Medulla oblongata (tissue), 1 donor: Measurements from ENCODE around the gene IGFLR1.

ENCODE experiments used
- DNase-seq: peaks from one replicate; pipeline ENCODE4 v3.0.0-alpha.2; 2015; ENCODE audit errors: extremely low spot score

Gene IGFLR1, protein sequence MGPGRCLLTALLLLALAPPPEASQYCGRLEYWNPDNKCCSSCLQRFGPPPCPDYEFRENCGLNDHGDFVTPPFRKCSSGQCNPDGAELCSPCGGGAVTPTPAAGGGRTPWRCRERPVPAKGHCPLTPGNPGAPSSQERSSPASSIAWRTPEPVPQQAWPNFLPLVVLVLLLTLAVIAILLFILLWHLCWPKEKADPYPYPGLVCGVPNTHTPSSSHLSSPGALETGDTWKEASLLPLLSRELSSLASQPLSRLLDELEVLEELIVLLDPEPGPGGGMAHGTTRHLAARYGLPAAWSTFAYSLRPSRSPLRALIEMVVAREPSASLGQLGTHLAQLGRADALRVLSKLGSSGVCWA

DNA sequence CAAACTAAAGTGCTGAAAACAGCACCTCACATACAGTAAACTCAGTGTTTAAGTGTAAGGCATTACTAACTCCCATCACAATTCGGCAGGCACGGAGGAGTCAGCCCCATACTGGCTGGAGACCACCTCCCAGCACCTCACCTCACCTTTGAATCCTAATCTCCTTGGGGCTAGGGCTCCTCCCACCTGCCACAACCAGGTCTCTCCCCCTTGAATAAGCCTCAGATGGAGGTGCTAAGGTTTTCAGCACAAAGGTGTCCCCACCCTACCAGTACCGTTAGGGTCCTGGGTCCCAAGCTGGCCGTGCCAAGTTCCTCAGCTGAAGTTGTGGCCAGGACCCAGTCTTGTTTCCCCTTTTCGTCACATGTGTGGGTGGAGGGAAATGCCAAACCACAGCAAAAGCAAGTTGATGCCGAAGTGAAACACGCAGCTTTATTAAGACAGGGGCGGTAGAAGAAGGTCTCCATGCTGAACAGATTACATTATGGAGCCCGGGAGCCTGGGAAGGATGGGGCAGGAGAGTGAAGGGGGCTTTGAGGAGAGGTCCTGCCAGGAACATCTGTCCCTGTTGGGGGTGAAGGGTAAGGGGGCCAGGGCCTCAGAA lies at the start of gene IGFLR1:
TSS of gene IGFLR1 (minus strand) at position 332 of the 604 bp plus-strand sequence. CDS start 1,272 bp downstream, outside the sequence.
- DNase-seq: peak; percentile 77

DNA sequence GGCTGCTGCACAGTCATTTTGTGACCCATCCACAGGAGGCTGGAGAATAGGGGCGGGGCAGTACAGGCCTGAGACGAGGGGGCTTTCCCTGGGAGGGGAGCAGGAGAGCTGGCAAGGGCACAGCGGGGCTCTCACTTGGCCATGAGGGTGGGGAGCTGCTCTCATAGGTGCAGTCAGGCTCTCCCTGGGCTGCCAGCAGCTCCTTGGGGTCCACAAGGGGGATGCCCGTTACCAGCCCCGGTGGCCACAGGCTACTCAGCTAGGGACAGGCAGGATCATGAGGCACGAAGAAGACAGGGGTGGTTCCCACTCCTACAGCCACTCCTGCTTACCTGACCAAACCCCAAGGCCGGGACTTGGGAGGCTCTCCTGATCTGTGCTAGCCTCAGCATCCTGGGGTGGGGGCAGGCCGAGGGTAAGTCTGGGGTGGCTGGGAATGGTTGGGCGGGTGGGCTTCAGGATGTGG lies 49.6 kb upstream of the IGFLR1 start:
- DNase-seq: no peak

DNA sequence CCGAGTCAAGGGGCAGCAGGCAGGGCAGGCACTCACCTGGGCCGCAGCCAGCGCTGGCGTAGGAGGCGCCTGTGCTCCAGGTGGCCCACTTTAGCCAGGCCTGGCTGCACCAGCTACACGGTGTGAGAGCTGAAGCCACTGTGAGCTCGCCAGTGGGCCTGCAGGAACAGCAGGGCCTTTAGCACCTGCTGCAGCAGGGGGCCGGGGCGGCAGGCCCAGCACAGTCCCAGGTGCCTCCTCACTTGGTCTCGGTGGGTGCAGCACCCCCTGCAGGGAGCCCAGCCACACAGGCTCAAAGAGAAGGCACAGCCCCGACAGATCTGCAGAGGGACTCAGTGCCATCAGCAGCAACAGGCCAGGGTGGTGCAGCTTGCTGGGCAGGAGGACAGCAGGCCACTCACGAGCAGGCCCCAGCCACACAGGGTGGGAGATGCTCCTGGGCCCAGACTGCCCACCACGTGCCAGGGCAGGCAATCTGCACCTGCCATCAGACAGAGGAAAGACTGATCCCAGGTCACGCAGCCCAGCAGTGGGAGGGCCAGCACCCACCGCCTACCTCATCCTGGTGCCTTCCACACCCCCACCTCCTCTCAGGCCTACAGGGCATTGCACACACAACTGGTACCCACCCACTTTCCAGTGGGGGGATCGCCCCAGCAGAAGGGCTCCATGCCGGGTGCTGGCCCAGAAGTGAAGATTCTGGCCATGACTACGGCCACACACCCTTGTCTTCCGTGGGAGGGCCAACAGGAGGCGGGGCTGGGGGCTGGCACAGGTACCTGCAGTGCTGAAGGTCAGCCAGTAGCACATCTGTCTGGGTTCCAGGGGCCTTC lies 48.9 kb upstream of the IGFLR1 start:
- no peak for DNase-seq

DNA sequence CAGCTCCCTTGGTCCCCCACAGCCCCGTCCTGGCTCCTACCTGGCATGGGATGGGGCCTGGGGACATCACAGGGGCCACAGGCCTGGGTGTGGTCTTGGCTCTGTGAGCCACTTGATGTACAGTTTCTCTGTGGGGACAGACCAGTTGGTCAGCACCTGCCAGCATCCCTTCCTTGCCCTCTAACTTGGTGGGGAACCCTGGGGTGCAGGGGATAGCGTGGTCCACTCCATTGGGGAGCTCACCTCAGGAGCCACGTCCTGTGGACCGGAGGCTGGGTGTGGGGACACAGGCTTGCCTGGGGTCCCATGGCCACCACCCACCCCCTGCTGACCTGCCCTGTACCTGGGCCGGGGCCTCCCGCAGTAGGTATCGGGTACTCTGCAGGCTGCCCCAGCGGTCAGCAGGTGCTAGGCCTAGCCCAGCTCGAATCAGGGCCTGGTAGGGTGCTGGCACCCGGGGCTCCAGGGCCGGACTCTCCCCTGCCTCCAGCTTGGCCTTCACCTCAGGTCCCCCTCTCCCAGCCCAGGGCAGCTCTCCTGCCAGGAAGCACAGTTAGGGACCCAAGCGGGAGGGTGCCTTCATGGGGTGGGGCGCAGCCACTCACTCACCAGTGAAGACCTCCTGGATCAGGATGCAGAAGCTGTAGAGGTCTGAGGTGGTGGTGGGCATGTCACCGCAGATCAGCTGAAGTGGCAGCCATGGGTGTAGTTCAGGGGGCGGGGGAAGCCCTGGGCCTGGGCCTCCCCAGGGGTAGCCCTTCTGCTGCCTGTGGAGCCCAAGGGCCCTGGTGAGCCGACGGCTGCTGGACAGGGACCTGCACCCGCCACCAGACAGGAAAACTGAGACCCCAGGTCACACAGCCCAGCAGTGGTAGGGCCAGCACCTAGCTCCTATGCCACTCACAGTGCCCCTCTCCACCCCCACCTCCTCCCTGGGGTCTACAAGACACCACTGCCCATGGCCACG lies 48.0 kb upstream of the IGFLR1 start:
- no peak for DNase-seq

DNA sequence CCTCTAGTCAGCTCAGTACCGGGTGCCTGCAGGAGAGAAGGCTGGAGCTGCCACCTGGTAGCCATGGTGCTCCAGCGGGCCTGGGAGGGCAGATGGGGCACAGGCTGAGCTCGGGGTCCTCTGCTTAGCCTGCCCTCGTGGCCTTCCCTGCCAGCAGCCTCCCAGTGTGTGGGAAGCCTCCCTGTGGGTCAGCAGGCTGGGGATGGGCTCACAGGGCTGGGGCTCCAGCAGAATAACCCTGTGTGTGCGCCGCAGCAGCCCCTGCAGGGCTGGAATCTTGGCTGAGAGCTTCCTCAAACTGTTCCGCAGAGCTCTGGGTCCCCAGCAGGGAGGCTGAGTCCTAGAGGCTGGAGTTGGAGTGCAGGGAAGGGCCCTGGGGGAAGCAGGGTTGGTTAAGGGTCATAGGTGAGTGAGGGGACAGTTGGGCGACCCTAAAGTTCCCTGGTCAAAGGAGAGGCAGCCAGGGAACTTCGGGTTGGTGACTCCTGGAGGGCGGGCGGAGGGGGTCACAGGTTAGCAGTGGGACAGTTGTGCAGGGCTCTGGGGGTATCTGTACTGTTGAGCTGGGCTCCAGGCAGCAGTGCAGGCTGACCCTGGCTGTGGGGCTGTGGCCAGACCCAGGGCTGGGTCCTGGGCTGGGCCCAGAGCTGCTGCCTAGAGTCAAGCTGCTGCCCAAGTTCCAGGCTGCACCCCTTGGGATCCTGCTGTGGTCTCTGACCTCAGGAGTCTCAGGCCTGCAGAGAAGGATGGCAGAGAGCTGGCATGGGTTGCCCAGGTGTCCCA lies 47.1 kb upstream of the IGFLR1 start:
- no peak for DNase-seq

DNA sequence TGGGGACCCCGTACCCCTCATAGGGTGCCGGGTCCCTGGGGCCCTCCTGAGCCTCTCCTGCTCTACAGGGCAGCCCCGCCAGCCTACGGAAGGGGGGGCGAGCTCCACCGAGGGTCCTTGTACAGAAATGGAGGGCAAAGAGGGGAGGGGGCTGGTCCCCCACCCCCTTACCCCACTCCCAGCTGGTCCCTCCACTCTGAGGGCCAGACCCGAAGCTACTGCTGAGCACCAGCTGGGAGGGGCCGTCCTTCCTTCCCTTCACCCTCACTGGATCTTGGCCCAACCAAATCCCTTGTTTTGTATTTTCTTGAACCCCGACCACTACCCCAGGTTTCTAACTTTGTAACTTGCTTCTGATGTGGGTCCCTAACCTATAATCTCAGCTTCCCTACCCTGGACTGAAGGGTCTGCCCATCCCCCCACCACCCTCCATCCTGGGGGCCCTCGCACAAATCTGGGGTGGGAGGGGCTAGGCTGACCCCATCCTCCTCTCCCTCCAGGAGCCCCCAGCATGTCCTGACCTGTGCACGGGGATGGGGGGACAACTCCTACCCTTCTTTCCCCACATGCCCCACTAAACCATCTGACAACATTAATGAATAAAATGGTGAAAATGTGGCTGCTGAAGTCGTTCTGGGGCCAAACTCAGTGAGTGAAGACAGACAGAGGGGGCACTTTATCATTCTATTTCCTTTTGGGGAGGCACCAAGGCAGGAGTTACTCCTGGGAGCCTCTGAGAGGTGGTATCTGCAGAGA lies 46.1 kb upstream of the IGFLR1 start:
- no peak for DNase-seq

DNA sequence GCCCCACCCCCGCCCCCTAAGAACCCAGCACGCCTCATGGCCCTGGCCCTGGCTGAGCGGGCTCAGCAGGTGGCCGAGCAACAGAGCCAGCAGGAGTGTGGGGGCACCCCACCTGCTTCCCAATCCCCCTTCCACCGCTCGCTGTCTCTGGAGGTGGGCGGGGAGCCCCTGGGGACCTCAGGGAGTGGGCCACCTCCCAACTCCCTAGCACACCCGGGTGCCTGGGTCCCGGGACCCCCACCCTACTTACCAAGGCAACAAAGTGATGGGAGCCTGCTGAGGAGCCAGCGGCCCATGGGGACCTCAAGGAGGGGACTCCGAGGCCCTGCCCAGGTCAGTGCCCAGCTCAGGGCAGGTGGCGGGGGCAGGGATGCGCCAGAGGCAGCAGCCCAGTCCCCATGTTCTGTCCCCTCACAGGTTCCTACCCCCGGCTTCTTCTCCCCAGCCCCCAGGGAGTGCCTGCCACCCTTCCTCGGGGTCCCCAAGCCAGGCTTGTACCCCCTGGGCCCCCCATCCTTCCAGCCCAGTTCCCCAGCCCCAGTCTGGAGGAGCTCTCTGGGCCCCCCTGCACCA lies 45.1 kb upstream of the IGFLR1 start:
- no peak for DNase-seq

DNA sequence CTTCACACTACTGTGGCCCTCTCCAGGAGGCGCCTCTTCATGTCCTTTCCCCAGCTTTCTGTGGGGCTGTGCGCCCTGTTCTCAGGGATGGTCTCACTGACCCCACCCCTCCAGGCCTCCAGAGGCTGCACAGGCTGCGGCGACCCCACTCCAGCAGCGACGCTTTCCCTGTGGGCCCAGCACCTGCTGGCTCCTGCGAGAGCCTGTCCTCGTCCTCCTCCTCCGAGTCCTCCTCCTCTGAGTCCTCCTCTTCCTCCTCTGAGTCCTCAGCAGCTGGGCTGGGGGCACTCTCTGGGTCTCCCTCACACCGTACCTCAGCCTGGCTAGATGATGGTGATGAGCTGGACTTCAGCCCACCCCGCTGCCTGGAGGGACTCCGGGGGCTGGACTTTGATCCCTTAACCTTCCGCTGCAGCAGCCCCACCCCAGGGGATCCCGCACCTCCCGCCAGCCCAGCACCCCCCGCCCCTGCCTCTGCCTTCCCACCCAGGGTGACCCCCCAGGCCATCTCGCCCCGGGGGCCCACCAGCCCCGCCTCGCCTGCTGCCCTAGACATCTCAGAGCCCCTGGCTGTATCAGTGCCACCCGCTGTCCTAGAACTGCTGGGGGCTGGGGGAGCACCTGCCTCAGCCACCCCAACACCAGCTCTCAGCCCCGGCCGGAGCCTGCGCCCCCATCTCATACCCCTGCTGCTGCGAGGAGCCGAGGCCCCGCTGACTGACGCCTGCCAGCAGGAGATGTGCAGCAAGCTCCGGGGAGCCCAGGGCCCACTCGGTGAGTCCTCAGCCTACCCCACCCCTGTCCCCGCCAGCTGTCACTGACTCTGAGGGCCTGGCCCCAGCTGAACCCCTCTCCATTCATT lies 44.3 kb upstream of the IGFLR1 start:
- no peak for DNase-seq

DNA sequence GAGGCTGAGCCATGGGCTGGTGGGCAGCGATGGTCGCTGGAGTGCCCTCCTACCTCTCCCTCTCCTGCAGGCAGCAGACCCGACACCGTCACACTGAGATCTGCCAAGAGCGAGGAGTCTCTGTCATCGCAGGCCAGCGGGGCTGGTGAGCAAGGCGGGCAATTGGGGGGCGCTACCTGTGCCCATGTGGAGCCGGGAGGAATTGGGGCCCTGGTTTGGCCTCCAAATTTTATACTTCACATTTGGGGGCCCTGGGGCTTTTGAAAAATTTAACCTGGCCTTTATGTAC lies 43.0 kb upstream of the IGFLR1 start:
- no peak for DNase-seq

DNA sequence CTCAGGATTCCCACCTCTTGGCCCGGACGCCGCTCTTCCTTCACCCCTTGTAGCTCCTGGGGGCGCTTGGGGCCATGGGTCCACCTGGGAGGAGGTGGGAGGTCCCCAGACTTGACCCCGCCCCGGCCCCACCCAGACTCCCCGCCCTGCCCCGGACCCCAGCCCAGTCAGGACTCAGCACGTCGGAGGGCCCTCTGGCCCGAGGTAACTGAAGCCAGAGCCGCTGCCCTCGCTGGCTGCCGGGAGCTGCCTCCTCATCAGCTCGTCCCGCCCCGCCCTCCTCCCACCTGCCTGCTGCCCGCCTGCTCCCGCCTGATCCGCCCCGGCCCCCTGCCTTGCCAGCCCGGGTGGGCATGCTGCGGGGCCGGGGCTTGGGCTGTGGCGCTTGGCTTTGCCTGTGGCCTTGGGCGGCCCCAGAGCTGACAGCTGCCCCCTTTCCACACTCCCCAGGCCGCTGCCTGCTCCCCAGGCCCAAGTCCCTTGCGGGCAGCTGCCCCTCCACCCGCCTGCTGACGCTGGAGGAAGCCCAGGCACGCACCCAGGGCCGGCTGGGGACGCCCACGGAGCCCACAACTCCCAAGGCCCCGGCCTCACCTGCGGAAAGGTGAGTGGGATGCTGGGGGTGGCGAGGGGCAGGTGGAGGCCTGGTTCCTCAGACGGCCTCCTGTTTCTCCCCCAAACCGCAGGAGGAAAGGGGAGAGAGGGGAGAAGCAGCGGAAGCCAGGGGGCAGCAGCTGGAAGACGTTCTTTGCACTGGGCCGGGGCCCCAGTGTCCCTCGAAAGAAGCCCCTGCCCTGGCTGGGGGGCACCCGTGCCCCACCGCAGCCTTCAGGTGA lies 42.5 kb upstream of the IGFLR1 start:
- DNase-seq: no peak

DNA sequence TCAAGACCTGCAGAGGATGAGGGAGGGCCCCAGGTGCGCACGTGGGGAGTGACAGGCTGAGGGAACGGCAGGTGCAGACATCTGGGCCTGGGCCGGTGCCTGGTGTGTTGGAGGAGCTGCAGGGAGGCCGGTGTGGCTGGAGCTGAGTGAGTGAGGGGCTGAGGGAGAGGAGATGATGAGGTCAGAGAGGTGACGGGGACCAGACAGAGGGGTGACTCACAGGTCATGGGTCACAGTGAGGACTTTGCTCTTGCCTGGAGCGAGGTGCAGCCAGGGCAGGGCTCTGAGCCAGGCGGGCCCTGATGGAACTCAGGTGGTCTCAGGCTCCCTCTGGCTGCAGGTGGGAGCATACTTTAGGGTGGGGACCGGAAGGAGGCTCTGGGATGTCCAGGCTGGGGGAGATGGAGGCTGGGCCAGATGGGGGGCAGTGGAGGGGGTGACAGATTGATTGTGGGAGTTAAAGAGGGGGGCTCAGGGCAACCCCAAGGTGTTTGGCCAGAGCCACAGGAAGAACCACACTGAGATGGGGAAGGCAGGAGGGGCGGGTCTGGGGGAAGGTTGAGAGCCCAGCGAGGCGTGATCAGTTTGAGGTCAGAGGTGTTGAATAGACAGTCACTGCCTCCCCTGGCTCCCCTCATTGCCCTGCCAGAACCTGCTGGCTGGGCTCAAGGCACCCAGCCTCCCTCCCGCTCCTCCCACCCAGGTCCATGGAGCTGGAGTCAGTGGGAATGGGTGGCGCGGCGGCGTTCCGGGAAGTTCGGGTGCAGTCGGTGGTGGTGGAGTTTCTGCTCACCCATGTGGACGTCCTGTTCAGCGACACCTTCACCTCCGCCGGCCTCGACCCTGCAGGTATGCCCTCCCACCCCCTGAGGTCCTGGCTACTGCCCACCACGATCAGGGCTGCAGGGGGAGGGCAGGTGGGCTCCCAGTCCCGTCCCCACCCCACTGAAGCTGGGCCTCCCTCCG lies 41.5 kb upstream of the IGFLR1 start:
- DNase-seq: no peak

DNA sequence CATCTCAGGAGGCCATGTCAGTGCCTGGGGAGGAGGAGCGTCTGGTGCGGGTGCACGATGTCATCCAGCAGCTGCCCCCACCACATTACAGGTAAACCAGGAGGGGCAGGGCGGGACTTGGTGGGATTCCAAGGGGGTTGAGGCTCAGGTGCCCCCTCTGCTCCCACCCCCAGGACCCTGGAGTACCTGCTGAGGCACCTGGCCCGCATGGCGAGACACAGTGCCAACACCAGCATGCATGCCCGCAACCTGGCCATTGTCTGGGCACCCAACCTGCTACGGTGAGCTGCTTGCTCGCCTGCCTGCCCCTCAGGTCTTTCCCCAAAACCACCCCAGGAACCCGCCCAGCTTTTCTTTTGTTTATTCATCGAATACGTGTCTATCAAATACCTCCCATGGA lies 40.3 kb upstream of the IGFLR1 start:
- no peak for DNase-seq

DNA sequence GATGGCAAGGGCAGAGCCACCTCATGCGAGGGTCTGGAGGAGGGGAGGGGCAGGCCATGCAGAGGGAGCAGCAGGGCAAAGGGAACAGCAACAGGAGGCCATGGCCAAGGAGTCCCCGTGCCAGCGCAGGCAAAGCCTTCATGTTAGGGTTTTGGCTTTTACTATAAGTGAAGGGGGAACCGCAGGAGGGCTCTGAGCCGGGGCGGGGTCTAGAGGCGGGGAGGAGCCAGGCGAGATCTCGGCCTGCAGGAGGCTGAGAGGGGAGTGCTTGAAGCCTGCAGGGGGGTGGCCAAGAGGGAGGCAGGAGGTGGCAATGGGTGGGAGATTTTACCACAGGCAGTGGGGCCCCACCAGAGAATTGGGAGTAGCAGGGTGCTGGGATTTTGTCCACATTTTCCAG lies 39.4 kb upstream of the IGFLR1 start:
- DNase-seq: no peak

DNA sequence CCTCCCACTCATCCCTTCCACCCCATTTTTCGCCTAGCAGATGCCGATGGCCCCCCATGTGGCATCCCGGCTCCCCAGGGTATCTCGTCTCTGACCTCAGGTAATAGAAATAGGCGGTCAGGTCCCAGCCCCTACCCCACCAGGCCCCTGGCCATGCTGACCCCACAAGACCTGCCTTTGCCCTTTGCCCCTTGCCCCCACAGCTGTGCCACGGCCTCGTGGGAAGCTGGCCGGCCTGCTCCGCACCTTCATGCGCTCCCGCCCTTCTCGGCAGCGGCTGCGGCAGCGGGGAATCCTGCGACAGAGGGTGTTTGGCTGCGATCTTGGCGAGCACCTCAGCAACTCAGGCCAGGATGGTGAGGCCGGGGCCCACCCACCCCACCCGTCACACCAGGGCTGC lies 38.5 kb upstream of the IGFLR1 start:
- no peak for DNase-seq

DNA sequence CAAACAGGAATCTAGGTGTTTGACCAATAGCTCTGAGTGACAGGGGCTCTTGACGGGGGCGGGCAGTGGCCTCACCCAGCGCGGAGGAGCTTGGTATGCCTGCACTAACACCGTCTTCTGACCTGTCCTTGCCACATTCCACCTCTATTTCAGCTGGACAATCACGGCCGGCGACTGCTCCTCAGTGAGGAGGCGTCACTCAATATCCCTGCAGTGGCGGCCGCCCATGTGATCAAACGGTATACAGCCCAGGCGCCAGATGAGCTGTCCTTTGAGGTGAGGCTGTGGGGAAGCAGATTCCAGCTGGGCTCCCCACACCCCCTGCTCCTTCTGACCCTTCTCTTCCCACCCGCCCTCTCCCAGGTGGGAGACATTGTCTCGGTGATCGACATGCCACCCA lies 37.8 kb upstream of the IGFLR1 start:
- DNase-seq: no peak

DNA sequence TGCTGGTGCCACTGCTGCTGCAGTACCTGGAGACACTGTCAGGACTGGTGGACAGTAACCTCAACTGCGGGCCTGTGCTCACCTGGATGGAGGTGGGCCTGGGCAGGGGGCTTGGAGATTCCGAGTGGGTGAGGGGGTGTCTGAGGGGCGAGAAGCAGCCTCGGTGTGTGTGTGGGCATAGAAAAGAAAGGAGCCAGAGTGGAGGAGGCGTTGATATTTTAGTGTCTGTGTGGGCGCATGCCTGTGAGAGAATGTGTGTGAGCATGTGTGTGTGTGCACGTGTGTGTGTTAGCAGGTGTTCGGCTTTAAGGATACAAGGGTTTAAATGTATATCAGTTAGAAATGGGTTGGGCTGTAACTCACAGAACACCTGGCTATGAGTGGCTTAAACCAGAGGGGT lies 36.8 kb upstream of the IGFLR1 start:
- DNase-seq: no peak

DNA sequence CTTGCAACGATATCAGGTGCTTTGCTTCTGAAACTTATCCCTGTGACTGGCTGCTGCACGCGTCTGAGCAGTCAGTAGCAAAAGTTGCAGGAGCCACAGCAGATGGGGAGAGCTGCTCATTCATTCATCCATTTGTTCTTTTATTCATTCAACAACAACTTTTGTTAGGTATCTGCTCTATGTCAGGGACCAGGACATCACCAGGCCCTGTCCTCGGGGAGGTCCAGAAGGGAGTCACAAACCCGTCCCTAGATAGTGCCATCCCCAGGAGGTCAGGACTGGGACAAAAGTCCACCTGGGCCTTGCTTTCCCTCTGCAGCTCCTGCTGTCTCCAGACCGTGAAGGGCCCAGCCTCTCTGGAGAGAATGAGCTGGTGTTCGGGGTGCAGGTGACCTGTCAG lies 35.7 kb upstream of the IGFLR1 start:
- no peak for DNase-seq
